CD14-positive monocyte (primary cell): ENCODE measurements around the gene CD300C. TPM values are rescaled to one million over a fixed set of nuclear protein-coding genes. Genes with fewer than 3 reads are reported as not detected.

ENCODE experiments used
- DNase-seq, 3 donors: peaks; one replicate each; pipeline ENCODE4 v3.0.0-alpha.2; 2011 to 2022
- H2AFZ ChIP-seq: 2 replicates; pipeline ENCODE4 v1.6.0; 2012; ENCODE audit warnings: mild to moderate bottlenecking, low read depth, low read length, inconsistent platforms; ENCODE audit not compliant: insufficient read depth, poor library complexity, severe bottlenecking
- H3K27ac ChIP-seq, 2 donors: 1 replicate in 1 of 2; 2 replicates in 1 of 2; pipeline ENCODE4 v1.5.1; 2012 to 2013; ENCODE audit warnings: low read length in 2 of 2, control low read depth in 1 of 2, inconsistent platforms in 1 of 2, low read depth in 1 of 2, mild to moderate bottlenecking in 1 of 2
- H3K27me3 ChIP-seq, 2 donors: one replicate each; pipeline versions ENCODE4 v1.6.0 to v1.6.1; 2011 to 2013; ENCODE audit warnings: low read length in 2 of 2; ENCODE audit not compliant: control insufficient read depth in 2 of 2, insufficient read depth in 2 of 2
- H3K36me3 ChIP-seq, 2 donors: replicated peaks in 1 of 2; 1 replicate in 1 of 2; 2 replicates in 1 of 2; pipeline versions ENCODE4 v1.5.1 to v1.6.1; 2012 to 2013; ENCODE audit warnings: low read length in 2 of 2, control low read depth in 1 of 2, inconsistent platforms in 1 of 2, mild to moderate bottlenecking in 1 of 2; ENCODE audit not compliant: insufficient read depth in 2 of 2, control insufficient read depth in 1 of 2
- H3K4me1 ChIP-seq, 2 donors: 1 replicate in 1 of 2; 2 replicates in 1 of 2; pipeline versions ENCODE4 v1.5.1 to v1.6.1; 2012 to 2013; ENCODE audit warnings: low read length in 2 of 2, control low read depth in 1 of 2, inconsistent platforms in 1 of 2, mild to moderate bottlenecking in 1 of 2, moderate library complexity in 1 of 2; ENCODE audit not compliant: insufficient read depth in 2 of 2, control insufficient read depth in 1 of 2
- H3K4me2 ChIP-seq: replicated peaks from 2 replicates; pipeline ENCODE3; 2012; ENCODE audit warnings: low read length, moderate library complexity, mild to moderate bottlenecking; ENCODE audit not compliant: poor library complexity, severe bottlenecking; ENCODE audit errors: extremely low read depth
- H3K4me3 ChIP-seq, 3 experiments: fragments of 200-600 bp in 1 of 3; sonication (generic) in 1 of 3; replicated peaks in 1 of 3; 1 replicate in 2 of 3; 2 replicates in 1 of 3; pipeline ENCODE4 v1.5.1; 2011 to 2013; ENCODE audit warnings: low read length in 3 of 3, mild to moderate bottlenecking in 3 of 3, control low read depth in 2 of 3, low read depth in 2 of 3, inconsistent platforms in 1 of 3, moderate library complexity in 1 of 3
- H3K79me2 ChIP-seq: 2 replicates; pipeline ENCODE4 v1.6.0; 2012; ENCODE audit warnings: mild to moderate bottlenecking, control low read depth, inconsistent platforms, low read length, moderate library complexity; ENCODE audit not compliant: insufficient read depth
- H3K9ac ChIP-seq: 2 replicates; pipeline ENCODE4 v1.6.0; 2017; ENCODE audit warnings: low read length, mild to moderate bottlenecking; ENCODE audit not compliant: insufficient read depth, poor library complexity, severe bottlenecking
- H3K9me3 ChIP-seq, 2 donors: replicated peaks in 1 of 2; 1 replicate in 1 of 2; 2 replicates in 1 of 2; pipeline versions ENCODE4 v1.5.1 to v1.6.1; 2012 to 2013; ENCODE audit warnings: low read length in 2 of 2, control low read depth in 1 of 2; ENCODE audit not compliant: control insufficient read depth in 1 of 2, insufficient read depth in 1 of 2
- H4K20me1 ChIP-seq: 2 replicates; pipeline ENCODE4 v1.6.0; 2012; ENCODE audit warnings: mild to moderate bottlenecking, low read length, control low read depth, moderate library complexity; ENCODE audit not compliant: insufficient read depth
- H3K27ac Mint-ChIP-seq, 7 donors: one replicate each; pipeline ENCODE4 v1.8.0; 2020; ENCODE audit warnings: mild to moderate bottlenecking in 7 of 7, mixed read lengths in 7 of 7, moderate library complexity in 6 of 7, inconsistent platforms in 2 of 7
- H3K27me3 Mint-ChIP-seq, 3 donors: one replicate each; pipeline ENCODE4 v1.8.0; 2021 to 2022; ENCODE audit warnings: low read depth in 3 of 3, mild to moderate bottlenecking in 3 of 3, mixed read lengths in 3 of 3, moderate library complexity in 3 of 3, inconsistent platforms in 1 of 3
- H3K36me3 Mint-ChIP-seq, 2 donors: one replicate each; pipeline ENCODE4 v1.8.0; 2020; ENCODE audit warnings: mixed read lengths in 2 of 2, inconsistent platforms in 1 of 2, mild to moderate bottlenecking in 1 of 2
- H3K4me1 Mint-ChIP-seq: one replicate; pipeline ENCODE4 v1.8.0; 2020; ENCODE audit warnings: mild to moderate bottlenecking, mixed read lengths
- H3K4me3 Mint-ChIP-seq, 2 donors: one replicate each; pipeline ENCODE4 v1.8.0; 2020; ENCODE audit warnings: mild to moderate bottlenecking in 2 of 2, mixed read lengths in 2 of 2, moderate library complexity in 1 of 2
- H3K9me3 Mint-ChIP-seq, 7 donors: one replicate each; pipeline ENCODE4 v1.8.0; 2020 to 2022; ENCODE audit warnings: mixed read lengths in 7 of 7, mild to moderate bottlenecking in 6 of 7, moderate library complexity in 6 of 7, inconsistent platforms in 2 of 7
- CTCF ChIP-seq: fragments of 200-600 bp; IDR thresholded peaks from one replicate; pipeline ENCODE4 v1.8.0; 2022; ENCODE audit warnings: antibody characterized with exemption, mild to moderate bottlenecking
- WGBS: methylation state at CpG from one replicate; pipeline ENCODE4 v1.1.5; 2013; ENCODE audit warnings: missing lambda C conversion rate; ENCODE audit not compliant: insufficient coverage; 5-methylcytosine and 5-hydroxymethylcytosine counted together
- intact Hi-C, 2 donors: fragments of 100-400 bp; cut with micrococcal nuclease; formaldehyde crosslinking; loops; one replicate each; pipeline versions ENCODE4 v1.15.0 to v1.15.1; 2023
- polyA plus RNA-seq, 3 donors: library from polyadenylated mRNA; depleted of rRNA in 1 of 3; unstranded in 2 of 3; stranded (reverse) in 1 of 3; fragments of 300-500 nt in 2 of 3; fragments of >200 nt in 1 of 3; fragmentation: Illumina TruSeq in 2 of 3; gene quantifications; 1 replicate in 2 of 3; 2 replicates in 1 of 3; pipeline ENCODE4 v1.2.3, GENCODE V29; 2012 to 2021

Gene CD300C
- polyA plus RNA-seq, 3 donors, result 68.3 to 141 (median 93.1) TPM

- H3K27me3 ChIP-seq, result no peaks in the 10 kb centered on the region
- no peaks in the 10 kb centered on the region for H3K9me3 ChIP-seq
- Mint-ChIP-seq H3K4me1 (peaks cover 67% of the 10 kb centered on the region), H3K9me3 (peaks cover 0 to 15% (median 3%) of the 10 kb centered on the region in 7 donors), H3K27ac (peak overlapping the region; percentile 79 to 95 (median 92)), H3K27me3 (peaks cover 4 to 8% (median 5%) of the 10 kb centered on the region in 3 donors), H3K4me3 (peak overlapping the region in 1 of 2 donors; percentile 68), H3K36me3 (peaks cover 3 to 7% of the 10 kb centered on the region in 2 donors)
- no peak overlapping the region for H3K9ac ChIP-seq
- no peak for TF ChIP-seq CTCF
- H4K20me1 ChIP-seq, result peaks cover 7% of the 10 kb centered on the region
- H3K4me3 ChIP-seq, result peak overlapping the region in 1 of 3 experiments; percentile 51
- H3K79me2 ChIP-seq, result no peaks in the 10 kb centered on the region
- peaks cover 78 to 83% of the 10 kb centered on the region in 2 donors for H3K4me1 ChIP-seq
- 19% methylated on average over 26 of the region's 32 CpGs for WGBS
- peak; percentile 97 to 99 (median 97) for DNase-seq
- H3K27ac ChIP-seq, result peak overlapping the region; percentile 51 to 82
- intact Hi-C loops, result loop anchor here (1.0 to 10.0 kb wide), 5 partner anchors 30 to 165 kb away; partner anchors contain the start of gene RAB37 (in 1 of the 2)
- H3K36me3 ChIP-seq, result peaks cover 0 to 2% of the 10 kb centered on the region in 2 donors
- no peak overlapping the region for H2AFZ ChIP-seq
- peak overlapping the region; percentile 39 for H3K4me2 ChIP-seq
These were observed 23.4 kb upstream of the CD300C start for GRCh38 chr17:74569020-74570003.

- peaks cover 0 to 15% (median 3%) of the 10 kb centered on the region in 7 donors for H3K9me3 Mint-ChIP-seq
- H3K9me3 ChIP-seq, result no peaks in the 10 kb centered on the region
- H3K4me2 ChIP-seq, result peak overlapping the region; percentile 81
- H3K4me1 Mint-ChIP-seq, result peaks cover 67% of the 10 kb centered on the region
- no peaks in the 10 kb centered on the region for H3K79me2 ChIP-seq
- H3K27ac ChIP-seq, result peak overlapping the region; percentile 67 to 82
- H3K4me3 Mint-ChIP-seq, result peak overlapping the region in 1 of 2 donors; percentile 26
- no peak for TF ChIP-seq CTCF
- no peak overlapping the region for H2AFZ ChIP-seq
- WGBS, result 98% methylated on average over 4 of the region's 4 CpGs
- intact Hi-C loops, result loop anchor here (2.0 to 10.0 kb wide), 3 partner anchors 53 to 167 kb away; partner anchors contain the start of gene RAB37 (in 1 of the 2)
- H3K36me3 Mint-ChIP-seq, result peaks cover 11 to 13% of the 10 kb centered on the region in 2 donors
- H3K36me3 ChIP-seq, result peaks cover 0 to 13% of the 10 kb centered on the region in 2 donors
- peaks cover 14% of the 10 kb centered on the region for H4K20me1 ChIP-seq
- H3K9ac ChIP-seq, result no peak overlapping the region
- peak overlapping the region in 1 of 3 experiments; percentile 79 for H3K4me3 ChIP-seq
- H3K27me3 Mint-ChIP-seq, result peaks cover 3 to 7% (median 5%) of the 10 kb centered on the region in 3 donors
- DNase-seq, result no peak
- peak overlapping the region; percentile 83 to 96 (median 93) for H3K27ac Mint-ChIP-seq
- no peaks in the 10 kb centered on the region for H3K27me3 ChIP-seq
- H3K4me1 ChIP-seq, result peaks cover 78 to 92% of the 10 kb centered on the region in 2 donors
These were observed 22.4 kb upstream of the CD300C start for GRCh38 chr17:74568106-74568873.
